Measurements from ENCODE around the gene PLIN3. TPM values are rescaled to one million over a fixed set of nuclear protein-coding genes. Genes with fewer than 3 reads are reported as not detected.

The PLIN3 gene
- total and polyA plus RNA-seq, 2 donors (not counting 1 experiment from before 2014, with no cell fraction given), result 27.6 to 34.3 TPM

- peaks cover 0 to 19% of the 10 kb centered on the region in 2 experiments for H3K36me3 ChIP-seq (replicated peaks in 1 of 2; ENCODE audit: control extremely low read depth in 1 of 2, control insufficient read depth in 1 of 2, extremely low read depth in 1 of 2, insufficient read depth in 2 of 2, low read length in 1 of 2)
- ChIA-PET POLR2A (no interaction called here), CTCF (interaction anchor here (1.0 to 16.3 kb wide), 2 partner anchors 35 to 96 kb away, joined by 3 to 612 read pairs; no protein-coding TSS in a partner anchor)
- H4K20me1 ChIP-seq (ENCODE audit: control insufficient read depth, insufficient read depth, low read length, poor library complexity, severe bottlenecking), result peaks cover 6% of the 10 kb centered on the region
- H2AFZ ChIP-seq (ENCODE audit: insufficient read depth, low read depth, low read length, poor library complexity, severe bottlenecking), result peak overlapping the region; percentile 5
- peak overlapping the region; percentile 74 for H3K4me3 Mint-ChIP-seq
- H3K27ac Mint-ChIP-seq, result peak overlapping the region; percentile 60
- H3K4me3 ChIP-seq (ENCODE audit: control extremely low read depth in 1 of 5, extremely low read depth in 1 of 5, insufficient read depth in 1 of 5, low read depth in 2 of 5, low read length in 4 of 5), result peak overlapping the region in 4 of 5 experiments; percentile 19 to 57 (median 37)
- intact Hi-C loops (cut with micrococcal nuclease), result loop anchor here (1.0 kb wide), 2 partner anchors 14 to 24 kb away; partner anchors contain the start of gene FEM1A
- H3K9ac ChIP-seq (ENCODE audit: low read length), result peak overlapping the region; percentile 42
- no peaks in the 10 kb centered on the region for H3K9me3 Mint-ChIP-seq (ENCODE audit: insufficient read depth)
- peaks cover 0 to 9% (median 0%) of the 10 kb centered on the region in 3 donors for H3K9me3 ChIP-seq (ENCODE audit: control extremely low read depth in 1 of 3, control insufficient read depth in 2 of 3, insufficient read depth in 1 of 3, low read length in 2 of 3)
- no peak for TF ChIP-seq EZH2 (IDR thresholded peaks at IDR 0.05; ENCODE audit: borderline replicate concordance, insufficient read depth, low read depth, low read length, poor library complexity, severe bottlenecking)
- TF ChIP-seq CTCF (IDR thresholded peaks at IDR 0.05), result no peak
- no peaks in the 10 kb centered on the region for H3K27me3 Mint-ChIP-seq
- peak overlapping the region; percentile 3 to 12 for H3K27ac ChIP-seq (ENCODE audit: low read length in 2 of 2)
- H3K4me2 ChIP-seq (replicated peaks; ENCODE audit: low read depth, low read length, poor library complexity, severe bottlenecking), result peak overlapping the region; percentile 69
- peaks cover 32% of the 10 kb centered on the region for H3K79me2 ChIP-seq (ENCODE audit: control insufficient read depth, insufficient read depth, low read length)
- DNase-seq (peak; percentile 85), ATAC-seq (ENCODE audit: low read depth) (peak; percentile 77)
- peaks cover 10 to 20% of the 10 kb centered on the region in 2 donors for H3K4me1 ChIP-seq (ENCODE audit: control insufficient read depth in 2 of 2, insufficient read depth in 2 of 2, low read length in 2 of 2)
- H3K27me3 ChIP-seq (replicated peaks in 1 of 4; ENCODE audit: control extremely low read depth in 1 of 4, control insufficient read depth in 3 of 4, insufficient read depth in 4 of 4, low read length in 3 of 4), result no peaks in the 10 kb centered on the region
- WGBS (ENCODE audit: insufficient coverage), result 44% methylated on average over 21 of the region's 28 CpGs
- peaks cover 25% of the 10 kb centered on the region for H3K4me1 Mint-ChIP-seq
These were observed 51.9 kb downstream of the PLIN3 start for GRCh38 chr19:4815426-4816201.
